H1 (cell line): ENCODE results near the gene ARHGAP15. TPM values are rescaled to one million over a fixed set of nuclear protein-coding genes. Genes with fewer than 3 reads are reported as not detected.

Experiments
- CBX5 ChIP-seq: fragments of 300-800, 300-1000 bp; sonication (generic); IDR thresholded peaks from 2 replicates; pipeline ENCODE4 v1.7.1; 2016; ENCODE audit warnings: antibody characterized with exemption, low read length, low read depth
- CHD7 ChIP-seq: fragments of 300-600 bp; sonication (generic); IDR thresholded peaks from 2 replicates; pipeline ENCODE4 v1.7.1; 2012; ENCODE audit warnings: low read length, moderate library complexity, mild to moderate bottlenecking, inconsistent platforms; ENCODE audit not compliant: insufficient replicate concordance
- E2F6 ChIP-seq: IDR thresholded peaks from 2 replicates; pipeline ENCODE4 v1.6.1; 2012; ENCODE audit warnings: inconsistent platforms
- HDAC2 ChIP-seq, 2 experiments: fragments of 300-600 bp in 1 of 2; sonication (generic) in 1 of 2; IDR thresholded peaks; 2 replicates each; pipeline ENCODE4 v1.6.1; 2011 to 2012; ENCODE audit warnings: low read depth in 2 of 2, low read length in 2 of 2, mild to moderate bottlenecking in 2 of 2, moderate library complexity in 2 of 2, borderline replicate concordance in 1 of 2, inconsistent platforms in 1 of 2
- polyA plus RNA-seq, 7 experiments: library from polyadenylated mRNA; depleted of rRNA in 3 of 7; stranded (reverse) in 5 of 7; unstranded in 2 of 7; fragments of >200 nt in 5 of 7; fragments of 200-250 nt in 2 of 7; gene quantifications; 1 replicate in 5 of 7; 2 replicates in 1 of 7; 4 replicates in 1 of 7; pipeline versions ENCODE4 v1.2.1 to v1.2.3, GENCODE V29; 2011 to 2013; ENCODE audit warnings: missing spikeins in 2 of 7, mixed read lengths in 2 of 7
- total RNA-seq: library from RNA; stranded (reverse); fragmentation: NEBNext Ultra II Directional; extraction: Animal tissue kit (Norgen Biotek cat#: 25700); gene quantifications from 2 replicates; pipeline ENCODE4 v1.2.1, GENCODE V29; 2021

Gene ARHGAP15
- total and polyA plus RNA-seq, 2 of the 8 experiments (the other 6 are each of a cell fraction or from before 2014, with no cell fraction given), result not detected

DNA sequence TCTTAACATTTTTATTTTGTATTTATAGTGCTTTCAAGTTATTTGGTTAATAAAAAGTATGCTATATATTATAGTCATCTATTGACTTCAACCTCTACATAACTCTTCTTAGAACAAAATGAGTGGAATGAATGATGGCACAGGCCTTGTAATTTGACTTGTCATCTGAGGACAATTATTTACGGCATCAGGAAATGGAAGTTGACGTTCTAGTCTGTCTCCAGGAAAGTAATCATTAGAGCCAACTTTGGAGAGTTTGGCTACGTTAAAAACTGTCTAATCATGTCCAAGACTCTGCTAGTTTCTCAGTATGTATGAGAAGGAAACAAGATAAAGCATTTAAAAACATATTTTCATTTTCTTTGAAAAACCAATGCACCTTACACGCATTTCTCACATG, 353.6 kb downstream of the ARHGAP15 start (continued):
- TF ChIP-seq CHD7 (no peak), HDAC2 (IDR thresholded peaks at IDR 0.05; ENCODE audit: borderline replicate concordance in 1 of 2, low read depth in 2 of 2, low read length in 2 of 2) (no peak), CBX5 (no peak), E2F6 (no peak)
